IPS-20b (cell line): ENCODE results near the gene AOX1.
A peak's percentile ranks its signal among the peaks of the same experiment; 100 is the strongest.
"Not testable (repeated sequence)": the region's sequence is repeated elsewhere in the genome, so short reads cannot be mapped to it uniquely, and the experiment has no call there.

Experiments
- H3K27ac ChIP-seq: one replicate; pipeline ENCODE4 v1.5.1; 2013; ENCODE audit warnings: low read length
- H3K27me3 ChIP-seq: 2 replicates; pipeline ENCODE4 v1.6.1; 2013; ENCODE audit warnings: mild to moderate bottlenecking, low read length, inconsistent platforms; ENCODE audit not compliant: insufficient read depth
- H3K36me3 ChIP-seq: 2 replicates; pipeline ENCODE4 v1.6.1; 2013; ENCODE audit warnings: low read depth, mild to moderate bottlenecking, inconsistent platforms, low read length, moderate library complexity; ENCODE audit not compliant: insufficient read depth
- H3K4me1 ChIP-seq: 2 replicates; pipeline ENCODE4 v1.6.1; 2013; ENCODE audit warnings: mild to moderate bottlenecking, control low read depth, inconsistent platforms, low read length, moderate library complexity; ENCODE audit not compliant: insufficient read depth
- H3K4me3 ChIP-seq: 2 replicates; pipeline ENCODE4 v1.5.1; 2013; ENCODE audit warnings: mild to moderate bottlenecking, low read length, inconsistent platforms
- H3K9ac ChIP-seq: 2 replicates; pipeline ENCODE4 v1.6.1; 2013; ENCODE audit warnings: low read depth, mild to moderate bottlenecking, inconsistent platforms, low read length, moderate library complexity
- H3K9me3 ChIP-seq: 2 replicates; pipeline ENCODE4 v1.6.1; 2013; ENCODE audit warnings: mild to moderate bottlenecking, low read depth, low read length, inconsistent platforms; ENCODE audit not compliant: insufficient read depth

Gene AOX1

GRCh38 chr2:200713003-200713703 is 127.3 kb downstream of the AOX1 start:
- no peaks in the 10 kb centered on the region for H3K9me3 ChIP-seq
- H3K4me1 ChIP-seq: no peaks in the 10 kb centered on the region; the same call in 1 of the 2 replicates
- no peaks in the 10 kb centered on the region for H3K27me3 ChIP-seq
- no peaks in the 10 kb centered on the region for H3K36me3 ChIP-seq
- peak overlapping the region; percentile 52; the same call in 1 of the 2 replicates for H3K9ac ChIP-seq
- no peak overlapping the region for H3K27ac ChIP-seq
- H3K4me3 ChIP-seq: peak overlapping the region; percentile 62

GRCh38 chr2:200713704-200714064 is 127.9 kb downstream of the AOX1 start:
- Histone ChIP-seq H3K9me3 (no peaks in the 10 kb centered on the region), H3K36me3 (no peaks in the 10 kb centered on the region), H3K27ac (no peak overlapping the region), H3K4me1 (no peaks in the 10 kb centered on the region; the same call in 1 of the 2 replicates), H3K9ac (peak overlapping the region; percentile 52; the same call in 1 of the 2 replicates), H3K27me3 (no peaks in the 10 kb centered on the region), H3K4me3 (peak overlapping the region; percentile 62)

DNA sequence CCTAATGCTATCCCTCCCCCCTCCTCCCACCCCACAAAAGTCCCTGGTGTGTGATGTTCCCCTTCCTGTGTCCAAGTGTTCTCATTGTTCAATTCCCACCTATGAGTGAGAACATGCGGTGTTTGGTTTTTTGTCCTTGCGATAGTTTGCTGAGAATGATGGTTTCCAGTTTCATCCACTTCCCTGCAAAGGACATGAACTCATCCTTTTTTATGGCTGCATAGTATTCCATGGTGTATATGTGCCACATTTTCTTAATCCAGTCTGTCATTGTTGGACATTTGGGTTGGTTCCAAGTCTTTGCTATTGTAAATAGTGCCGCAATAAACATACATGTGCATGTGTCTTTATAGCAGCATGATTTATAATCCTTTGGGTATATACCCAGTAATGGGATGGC is 129.2 kb downstream of the AOX1 start:
- not testable (repeated sequence) for H3K27ac ChIP-seq, H3K9ac ChIP-seq, H3K36me3 ChIP-seq, H3K27me3 ChIP-seq, H3K4me3 ChIP-seq, H3K9me3 ChIP-seq, H3K4me1 ChIP-seq

GRCh38 chr2:200716386-200716785 is 130.6 kb downstream of the AOX1 start:
- Histone ChIP-seq H3K27me3 (no peaks in the 10 kb centered on the region), H3K9ac (no peak overlapping the region), H3K27ac (no peak overlapping the region), H3K4me3 (no peak overlapping the region), H3K36me3 (no peaks in the 10 kb centered on the region), H3K4me1 (no peaks in the 10 kb centered on the region; the same call in 1 of the 2 replicates), H3K9me3 (no peaks in the 10 kb centered on the region)
